Neutrophil (primary cell): ENCODE data around the gene RNPEPL1.
"Not testable (repeated sequence)": the region's sequence is repeated elsewhere in the genome, so short reads cannot be mapped to it uniquely, and the experiment has no call there.

ENCODE experiments used
- H3K27ac ChIP-seq: fragments of 200-600 bp; sonication (generic); 2 replicates; pipeline ENCODE4 v1.5.1; 2016; ENCODE audit warnings: mild to moderate bottlenecking, moderate library complexity
- H3K27me3 ChIP-seq: fragments of 200-600 bp; sonication (generic); 2 replicates; pipeline ENCODE4 v1.6.0; 2016; ENCODE audit warnings: mild to moderate bottlenecking
- H3K36me3 ChIP-seq: fragments of 200-600 bp; sonication (generic); 2 replicates; pipeline ENCODE4 v1.5.1; 2017
- H3K4me1 ChIP-seq, 2 experiments: fragments of 200-600 bp in 1 of 2; sonication (generic) in 1 of 2; 1 replicate in 1 of 2; 2 replicates in 1 of 2; pipeline versions ENCODE4 v1.5.1 to v1.6.1; 2013 to 2016; ENCODE audit warnings: low read depth in 1 of 2, low read length in 1 of 2, mild to moderate bottlenecking in 1 of 2, moderate library complexity in 1 of 2; ENCODE audit not compliant: control insufficient read depth in 1 of 2, insufficient read depth in 1 of 2
- H3K4me3 ChIP-seq, 2 experiments: fragments of 200-600 bp in 1 of 2; sonication (generic) in 1 of 2; 1 replicate in 1 of 2; 2 replicates in 1 of 2; pipeline ENCODE4 v1.5.1; 2013 to 2016; ENCODE audit warnings: low read depth in 1 of 2, low read length in 1 of 2, mild to moderate bottlenecking in 1 of 2, moderate library complexity in 1 of 2
- H3K9me3 ChIP-seq: fragments of 200-600 bp; sonication (generic); 2 replicates; pipeline ENCODE4 v1.5.1; 2016
- CTCF ChIP-seq: fragments of 200-600 bp; sonication (generic); IDR thresholded peaks from 2 replicates; pipeline ENCODE4 v1.5.1; 2016; ENCODE audit warnings: antibody characterized with exemption

RNPEPL1 gene

GRCh38 chr2:240560084-240560479, 8.2 kb upstream of the RNPEPL1 start, which contains the start of gene DUSP28:
Gene DUSP28, plus strand, starts transcription at chr2:240560357. Its CDS starts 328 bp downstream, at chr2:240560685.
- Histone ChIP-seq H3K36me3 (no peaks in the 10 kb centered on the region), H3K27ac (peak within 1 kb of the TSS; percentile 100), H3K9me3 (no peaks in the 10 kb centered on the region), H3K4me3 (peak within 1 kb of the TSS; percentile 78 to 100), H3K27me3 (peaks cover 15% of the 10 kb centered on the region), H3K4me1 (peaks cover 69 to 78% of the 10 kb centered on the region in 2 experiments)
- peak; percentile 42 for TF ChIP-seq CTCF

- peak; percentile 87 for TF ChIP-seq CTCF
- Histone ChIP-seq H3K27ac (peak overlapping the region; percentile 100), H3K9me3 (no peaks in the 10 kb centered on the region), H3K36me3 (no peaks in the 10 kb centered on the region), H3K27me3 (peaks cover 15% of the 10 kb centered on the region), H3K4me3 (peak overlapping the region; percentile 78 to 100), H3K4me1 (peaks cover 75 to 84% of the 10 kb centered on the region in 2 experiments)
Observed at GRCh38 chr2:240560480-240561324, 7.6 kb upstream of the RNPEPL1 start.

GRCh38 chr2:240561325-240561971, 6.8 kb upstream of the RNPEPL1 start:
- no peak for TF ChIP-seq CTCF
- H3K4me3 ChIP-seq = peak overlapping the region; percentile 78 to 100
- H3K9me3 ChIP-seq = no peaks in the 10 kb centered on the region
- peaks cover 81 to 92% of the 10 kb centered on the region in 2 experiments for H3K4me1 ChIP-seq
- peaks cover 15% of the 10 kb centered on the region for H3K27me3 ChIP-seq
- peak overlapping the region; percentile 100 for H3K27ac ChIP-seq
- no peaks in the 10 kb centered on the region for H3K36me3 ChIP-seq

- Histone ChIP-seq H3K4me3 (peak overlapping the region in 1 of 2 experiments; percentile 100), H3K27ac (peak overlapping the region; percentile 100), H3K4me1 (peaks cover 83 to 92% of the 10 kb centered on the region in 2 experiments)
- H3K27me3 ChIP-seq, H3K36me3 ChIP-seq, H3K9me3 ChIP-seq: not testable (repeated sequence)
Observed at GRCh38 chr2:240563231-240563630, 5.1 kb upstream of the RNPEPL1 start.

- Histone ChIP-seq H3K36me3 (no peaks in the 10 kb centered on the region), H3K27me3 (no peaks in the 10 kb centered on the region), H3K9me3 (no peaks in the 10 kb centered on the region), H3K4me1 (peaks cover 80 to 87% of the 10 kb centered on the region in 2 experiments), H3K27ac (peak overlapping the region; percentile 100), H3K4me3 (peak overlapping the region; percentile 81 to 82)
- TF ChIP-seq CTCF = no peak
Observed at GRCh38 chr2:240563951-240564560, 4.2 kb upstream of the RNPEPL1 start.
